Tibial artery (tissue), 4 donors: ENCODE data around the gene C1QTNF9B.

Experiments used
- DNase-seq, 2 donors: peaks; one replicate each; pipeline ENCODE4 v3.0.0-alpha.2; 2019
- H3K27ac ChIP-seq, 2 donors: fragments of 200-600 bp; sonication (generic) in 1 of 2; 1 replicate in 1 of 2; 2 replicates in 1 of 2; pipeline ENCODE4 v1.5.1; 2018 to 2019; ENCODE audit warnings: mild to moderate bottlenecking in 1 of 2
- H3K27me3 ChIP-seq, 2 donors: fragments of 200-600 bp; sonication (generic) in 1 of 2; one replicate each; pipeline versions ENCODE4 v1.5.1 to v1.6.0; 2016 to 2019
- H3K36me3 ChIP-seq, 3 donors: fragments of 200-600 bp; sonication (generic) in 2 of 3; one replicate each; pipeline ENCODE4 v1.5.1; 2016 to 2019; ENCODE audit warnings: mild to moderate bottlenecking in 2 of 3
- H3K4me1 ChIP-seq, 4 donors: fragments of 200-600 bp; sonication (generic) in 2 of 4; 1 replicate in 3 of 4; 2 replicates in 1 of 4; pipeline ENCODE4 v1.5.1; 2016 to 2019
- H3K4me3 ChIP-seq, 2 donors: fragments of 200-600 bp; sonication (generic) in 1 of 2; 1 replicate in 1 of 2; 2 replicates in 1 of 2; pipeline ENCODE4 v1.5.1; 2018 to 2019; ENCODE audit warnings: mild to moderate bottlenecking in 2 of 2
- H3K9me3 ChIP-seq, 3 donors: fragments of 200-600 bp; sonication (generic) in 1 of 3; one replicate each; pipeline ENCODE4 v1.5.1; 2016 to 2019
- CTCF ChIP-seq, 2 experiments: fragments of 200-600 bp in 1 of 2; fragments of 450-650 bp in 1 of 2; IDR thresholded peaks; one replicate each; pipeline ENCODE4 v1.5.1; 2017 to 2019; ENCODE audit warnings: antibody characterized with exemption in 2 of 2, mild to moderate bottlenecking in 1 of 2, moderate library complexity in 1 of 2
- intact Hi-C: fragments of 100-400 bp; cut with DNase I; formaldehyde crosslinking; loops from one replicate; pipeline ENCODE4 v1.15.0; 2023; ENCODE audit warnings: low total_unique reads

The C1QTNF9B gene

DNA sequence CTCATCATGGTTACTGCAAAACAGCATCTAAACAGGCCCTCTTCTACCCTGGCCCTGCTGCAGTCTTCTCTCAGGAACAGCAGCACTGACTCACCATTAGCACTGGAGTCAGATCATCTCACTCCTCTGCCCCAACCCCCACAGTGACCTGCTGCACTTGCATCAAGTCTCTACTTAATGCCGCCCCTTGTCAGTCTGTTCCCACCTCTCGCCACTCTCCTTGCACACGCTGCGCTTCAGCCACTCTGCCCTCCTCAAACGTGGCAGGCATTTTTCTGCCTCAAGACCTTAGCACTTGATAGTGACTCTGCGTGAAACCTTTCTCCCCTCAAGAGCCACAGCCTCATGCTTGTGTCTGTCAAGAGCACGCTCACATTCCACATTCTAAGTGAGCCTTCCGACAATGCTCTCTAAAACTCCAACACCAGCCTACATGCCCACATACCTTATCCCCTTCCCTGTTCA lies 30.2 kb downstream of the C1QTNF9B start:
- Histone ChIP-seq H3K4me3 (no peak overlapping the region), H3K27ac (no peak overlapping the region), H3K9me3 (no peaks in the 10 kb centered on the region), H3K27me3 (no peaks in the 10 kb centered on the region), H3K36me3 (peaks cover 0 to 25% (median 8%) of the 10 kb centered on the region in 3 donors), H3K4me1 (no peaks in the 10 kb centered on the region)
- DNase-seq: no peak
- intact Hi-C loops: no loop called here
- no peak for TF ChIP-seq CTCF (IDR thresholded peaks at IDR 0.05)

GRCh38 chr13:23866420-23867026 lies 30.8 kb downstream of the C1QTNF9B start:
- H3K4me1 ChIP-seq: no peaks in the 10 kb centered on the region
- H3K27ac ChIP-seq: no peak overlapping the region
- DNase-seq: no peak
- H3K9me3 ChIP-seq: no peaks in the 10 kb centered on the region
- H3K4me3 ChIP-seq: no peak overlapping the region
- intact Hi-C loops: no loop called here
- peaks cover 0 to 30% (median 8%) of the 10 kb centered on the region in 3 donors for H3K36me3 ChIP-seq
- no peaks in the 10 kb centered on the region for H3K27me3 ChIP-seq
- TF ChIP-seq CTCF (IDR thresholded peaks at IDR 0.05): no peak

DNA sequence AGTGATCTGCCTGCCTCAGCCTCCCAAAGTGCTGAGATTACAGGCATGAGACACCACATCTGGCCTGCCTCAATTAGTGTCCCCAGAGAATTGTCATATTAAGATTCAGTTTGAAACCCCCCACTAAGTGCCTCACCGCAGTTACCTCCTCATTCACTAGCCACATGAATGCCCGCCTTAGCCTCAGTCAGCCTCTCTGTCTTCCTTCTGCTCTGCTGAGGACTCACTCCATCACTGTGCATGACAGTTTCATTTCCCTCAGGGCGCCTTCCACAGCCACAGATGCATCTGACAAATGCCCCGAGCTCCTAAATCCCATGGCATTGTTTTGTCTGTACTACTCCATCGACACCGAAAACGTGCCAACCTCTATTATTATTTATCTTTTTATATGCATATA lies 31.4 kb downstream of the C1QTNF9B start:
- no peak overlapping the region for H3K27ac ChIP-seq
- no peak for DNase-seq
- no peak overlapping the region for H3K4me3 ChIP-seq
- no peak for TF ChIP-seq CTCF (IDR thresholded peaks at IDR 0.05)
- intact Hi-C loops: no loop called here
- peaks cover 0 to 36% (median 8%) of the 10 kb centered on the region in 3 donors for H3K36me3 ChIP-seq
- H3K9me3 ChIP-seq: no peaks in the 10 kb centered on the region
- no peaks in the 10 kb centered on the region for H3K4me1 ChIP-seq
- H3K27me3 ChIP-seq: no peaks in the 10 kb centered on the region

DNA sequence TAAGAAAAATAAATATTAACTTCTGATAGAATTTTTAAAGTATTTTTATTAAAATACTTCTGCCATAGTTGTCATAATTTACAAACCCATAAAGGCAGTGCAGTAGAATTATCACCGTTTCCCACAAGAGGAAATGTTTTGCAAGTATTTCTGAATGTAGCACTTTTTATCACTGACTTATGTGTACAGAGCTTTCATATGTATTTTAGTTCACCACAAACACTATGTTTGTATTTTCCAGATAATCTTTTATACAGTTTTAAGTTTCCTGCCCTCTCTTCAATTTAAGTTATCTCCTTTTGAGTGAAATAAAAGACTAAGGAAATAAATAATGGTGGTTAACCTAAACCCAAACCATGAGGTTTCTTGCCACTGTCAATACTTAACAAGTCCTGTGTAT lies 32.3 kb downstream of the C1QTNF9B start:
- intact Hi-C loops: no loop called here
- Histone ChIP-seq H3K36me3 (peaks cover 0 to 44% (median 8%) of the 10 kb centered on the region in 3 donors), H3K9me3 (no peaks in the 10 kb centered on the region), H3K4me1 (no peaks in the 10 kb centered on the region), H3K27ac (no peak overlapping the region), H3K27me3 (no peaks in the 10 kb centered on the region), H3K4me3 (no peak overlapping the region)
- no peak for TF ChIP-seq CTCF (IDR thresholded peaks at IDR 0.05)
- no peak for DNase-seq

DNA sequence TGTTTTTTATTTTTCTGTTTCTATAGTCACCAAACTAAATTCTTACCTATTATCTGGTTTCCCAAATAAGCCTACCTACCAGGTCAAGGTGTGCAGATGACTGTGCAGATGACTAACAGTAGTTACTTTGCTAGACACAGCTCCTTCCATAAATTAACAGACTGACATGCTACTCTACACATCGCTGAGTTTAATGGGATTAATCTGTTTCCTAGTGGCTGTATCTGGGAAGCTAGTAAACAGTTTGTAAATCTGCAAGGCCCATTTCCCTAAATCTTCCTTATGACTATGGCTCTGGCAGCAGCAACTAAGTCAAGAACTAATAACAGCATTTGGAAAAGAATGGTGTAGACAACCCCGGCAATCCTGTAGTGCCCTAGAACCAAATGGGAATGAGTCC lies 36.0 kb downstream of the C1QTNF9B start:
- no peak for TF ChIP-seq CTCF (IDR thresholded peaks at IDR 0.05)
- Histone ChIP-seq H3K9me3 (no peaks in the 10 kb centered on the region), H3K27ac (no peak overlapping the region), H3K36me3 (peaks cover 0 to 33% (median 3%) of the 10 kb centered on the region in 3 donors), H3K4me3 (no peak overlapping the region), H3K4me1 (no peaks in the 10 kb centered on the region), H3K27me3 (no peaks in the 10 kb centered on the region)
- no peak for DNase-seq
- intact Hi-C loops: no loop called here

- intact Hi-C loops: no loop called here
- TF ChIP-seq CTCF (IDR thresholded peaks at IDR 0.05): no peak
- H3K27ac ChIP-seq: no peak overlapping the region
- H3K4me1 ChIP-seq: no peaks in the 10 kb centered on the region
- DNase-seq: no peak
- no peaks in the 10 kb centered on the region for H3K9me3 ChIP-seq
- no peaks in the 10 kb centered on the region for H3K27me3 ChIP-seq
- no peak overlapping the region for H3K4me3 ChIP-seq
- peaks cover 0 to 40% (median 8%) of the 10 kb centered on the region in 3 donors for H3K36me3 ChIP-seq
Measured at GRCh38 chr13:23859904-23860303, 37.4 kb downstream of the C1QTNF9B start.
